ENCODE measurements around the gene KRTAP12-3. TPM values are rescaled to one million over a fixed set of nuclear protein-coding genes. Genes with fewer than 3 reads are reported as not detected.
"Not testable (repeated sequence)": the region's sequence is repeated elsewhere in the genome, so short reads cannot be mapped to it uniquely, and the experiment has no call there.

Gene KRTAP12-3
- total RNA-seq, 1 donor from 2014 or later = not detected

GRCh38 chr21:44694776-44695175 lies 37.0 kb downstream of the KRTAP12-3 start:
- TF ChIP-seq, protein P1, sequence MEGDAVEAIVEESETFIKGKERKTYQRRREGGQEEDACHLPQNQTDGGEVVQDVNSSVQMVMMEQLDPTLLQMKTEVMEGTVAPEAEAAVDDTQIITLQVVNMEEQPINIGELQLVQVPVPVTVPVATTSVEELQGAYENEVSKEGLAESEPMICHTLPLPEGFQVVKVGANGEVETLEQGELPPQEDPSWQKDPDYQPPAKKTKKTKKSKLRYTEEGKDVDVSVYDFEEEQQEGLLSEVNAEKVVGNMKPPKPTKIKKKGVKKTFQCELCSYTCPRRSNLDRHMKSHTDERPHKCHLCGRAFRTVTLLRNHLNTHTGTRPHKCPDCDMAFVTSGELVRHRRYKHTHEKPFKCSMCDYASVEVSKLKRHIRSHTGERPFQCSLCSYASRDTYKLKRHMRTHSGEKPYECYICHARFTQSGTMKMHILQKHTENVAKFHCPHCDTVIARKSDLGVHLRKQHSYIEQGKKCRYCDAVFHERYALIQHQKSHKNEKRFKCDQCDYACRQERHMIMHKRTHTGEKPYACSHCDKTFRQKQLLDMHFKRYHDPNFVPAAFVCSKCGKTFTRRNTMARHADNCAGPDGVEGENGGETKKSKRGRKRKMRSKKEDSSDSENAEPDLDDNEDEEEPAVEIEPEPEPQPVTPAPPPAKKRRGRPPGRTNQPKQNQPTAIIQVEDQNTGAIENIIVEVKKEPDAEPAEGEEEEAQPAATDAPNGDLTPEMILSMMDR (IDR thresholded peaks at IDR 0.05; ENCODE audit: partially characterized antibody, unreplicated experiment) = no peak
- no peak for DNase-seq
- Mint-ChIP-seq H3K27me3 (ENCODE audit: unreplicated experiment) (peaks cover 15% of the 10 kb centered on the region), H3K27ac (ENCODE audit: unreplicated experiment) (no peak overlapping the region), H3K9me3 (ENCODE audit: unreplicated experiment) (peaks cover 15% of the 10 kb centered on the region), H3K4me3 (ENCODE audit: unreplicated experiment) (no peak overlapping the region), H3K36me3 (ENCODE audit: unreplicated experiment) (peaks cover 25% of the 10 kb centered on the region), H3K4me1 (ENCODE audit: low read depth, unreplicated experiment) (peaks cover 20% of the 10 kb centered on the region)

DNA sequence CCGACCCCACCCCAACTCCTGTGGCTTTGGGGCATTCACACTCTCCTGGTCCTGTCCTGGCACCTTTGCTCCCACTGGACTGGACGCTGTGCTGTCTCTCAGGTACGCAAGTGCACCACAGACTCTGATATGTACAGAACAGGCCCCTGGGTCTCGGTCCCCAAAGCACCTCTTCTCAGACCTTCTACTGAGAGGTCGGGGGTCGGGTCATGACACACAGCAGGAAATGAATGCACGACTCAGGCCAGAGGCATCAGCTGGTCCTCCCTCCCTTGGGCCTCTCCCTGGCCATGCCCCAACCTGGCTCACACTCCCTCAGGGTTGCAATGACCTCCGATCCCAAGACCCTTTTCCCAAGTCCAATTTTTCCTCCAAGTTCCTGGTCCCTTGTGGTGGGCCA lies 37.5 kb downstream of the KRTAP12-3 start:
- TF ChIP-seq, protein P1 (IDR thresholded peaks at IDR 0.05; ENCODE audit: partially characterized antibody, unreplicated experiment) = no peak
- H3K27me3 Mint-ChIP-seq (ENCODE audit: unreplicated experiment) = peaks cover 15% of the 10 kb centered on the region
- no peak overlapping the region for H3K27ac Mint-ChIP-seq (ENCODE audit: unreplicated experiment)
- H3K4me1 Mint-ChIP-seq (ENCODE audit: low read depth, unreplicated experiment) = peaks cover 20% of the 10 kb centered on the region
- peaks cover 25% of the 10 kb centered on the region for H3K36me3 Mint-ChIP-seq (ENCODE audit: unreplicated experiment)
- H3K9me3 Mint-ChIP-seq (ENCODE audit: unreplicated experiment) = peaks cover 15% of the 10 kb centered on the region
- H3K4me3 Mint-ChIP-seq (ENCODE audit: unreplicated experiment) = no peak overlapping the region
- DNase-seq = no peak

DNA sequence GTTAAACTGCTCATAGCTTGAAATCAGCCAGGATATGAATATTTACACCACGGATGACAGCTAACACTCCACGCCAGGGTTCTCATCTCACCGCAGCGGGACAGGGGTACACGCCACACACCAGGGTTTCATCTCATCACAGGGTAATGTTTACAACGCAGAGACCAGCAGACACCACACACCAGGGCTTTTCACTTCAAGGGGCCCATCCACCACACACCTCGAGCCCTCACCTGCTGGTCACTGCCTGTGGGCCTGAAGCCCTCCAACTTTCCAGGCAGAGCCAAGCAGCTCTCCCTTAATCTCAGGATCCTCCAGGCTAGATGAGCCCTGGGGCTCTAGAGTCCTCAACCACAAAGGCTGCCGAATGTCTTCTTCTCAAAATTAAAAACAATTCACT lies 37.9 kb downstream of the KRTAP12-3 start:
- Mint-ChIP-seq H3K27ac (ENCODE audit: unreplicated experiment) (no peak overlapping the region), H3K9me3 (ENCODE audit: unreplicated experiment) (peaks cover 15% of the 10 kb centered on the region), H3K27me3 (ENCODE audit: unreplicated experiment) (peaks cover 15% of the 10 kb centered on the region), H3K4me1 (ENCODE audit: low read depth, unreplicated experiment) (peaks cover 20% of the 10 kb centered on the region), H3K4me3 (ENCODE audit: unreplicated experiment) (no peak overlapping the region), H3K36me3 (ENCODE audit: unreplicated experiment) (peaks cover 25% of the 10 kb centered on the region)
- TF ChIP-seq, protein P1 (IDR thresholded peaks at IDR 0.05; ENCODE audit: partially characterized antibody, unreplicated experiment) = no peak
- no peak for DNase-seq

- no peak for DNase-seq
- H3K27ac Mint-ChIP-seq (ENCODE audit: unreplicated experiment) = no peak overlapping the region
- no peak overlapping the region for H3K4me3 Mint-ChIP-seq (ENCODE audit: unreplicated experiment)
- H3K4me1 Mint-ChIP-seq (ENCODE audit: low read depth, unreplicated experiment) = peaks cover 20% of the 10 kb centered on the region
- H3K36me3 Mint-ChIP-seq (ENCODE audit: unreplicated experiment) = peaks cover 24% of the 10 kb centered on the region
- H3K27me3 Mint-ChIP-seq (ENCODE audit: unreplicated experiment) = peaks cover 17% of the 10 kb centered on the region
- TF ChIP-seq, protein P1 (IDR thresholded peaks at IDR 0.05; ENCODE audit: partially characterized antibody, unreplicated experiment) = no peak
- H3K9me3 Mint-ChIP-seq (ENCODE audit: unreplicated experiment) = peaks cover 19% of the 10 kb centered on the region
These were observed 38.8 kb downstream of the KRTAP12-3 start for GRCh38 chr21:44696572-44696971.

DNA sequence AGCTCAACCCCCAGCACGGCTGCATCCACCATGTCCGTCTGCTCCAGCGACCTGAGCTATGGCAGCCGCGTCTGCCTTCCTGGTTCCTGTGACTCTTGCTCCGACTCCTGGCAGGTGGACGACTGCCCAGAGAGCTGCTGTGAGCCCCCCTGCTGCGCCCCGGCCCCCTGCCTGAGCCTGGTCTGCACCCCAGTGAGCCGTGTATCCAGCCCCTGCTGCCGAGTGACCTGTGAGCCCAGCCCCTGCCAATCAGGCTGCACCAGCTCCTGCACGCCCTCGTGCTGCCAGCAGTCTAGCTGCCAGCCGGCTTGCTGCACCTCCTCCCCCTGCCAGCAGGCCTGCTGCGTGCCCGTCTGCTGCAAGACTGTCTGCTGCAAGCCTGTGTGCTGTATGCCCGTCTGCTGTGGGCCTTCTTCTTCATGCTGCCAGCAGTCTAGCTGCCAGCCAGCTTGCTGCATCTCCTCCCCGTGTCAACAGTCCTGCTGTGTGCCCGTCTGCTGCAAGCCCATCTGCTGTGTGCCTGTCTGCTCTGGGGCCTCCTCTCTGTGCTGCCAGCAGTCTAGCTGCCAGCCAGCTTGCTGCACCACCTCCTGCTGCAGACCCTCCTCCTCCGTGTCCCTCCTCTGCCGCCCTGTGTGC lies 39.6 kb downstream of the KRTAP12-3 start, which contains the start of gene KRTAP10-12:
Gene KRTAP10-12, plus strand, starts transcription at position 1 of the 639 bp plus-strand sequence. Its CDS starts 30 bp downstream, at position 31.
- not testable (repeated sequence) for DNase-seq
- Mint-ChIP-seq H3K27ac (ENCODE audit: unreplicated experiment) (peak within 1 kb of the TSS; percentile 62), H3K36me3 (ENCODE audit: unreplicated experiment) (peaks cover 19% of the 10 kb centered on the region), H3K27me3 (ENCODE audit: unreplicated experiment) (peaks cover 17% of the 10 kb centered on the region), H3K4me1 (ENCODE audit: low read depth, unreplicated experiment) (peaks cover 20% of the 10 kb centered on the region), H3K9me3 (ENCODE audit: unreplicated experiment) (peaks cover 19% of the 10 kb centered on the region), H3K4me3 (ENCODE audit: unreplicated experiment) (peak within 1 kb of the TSS; percentile 30)
